HG03066 (cell line): ENCODE measurements around the gene ERCC4.

Experiments
- ATAC-seq: cut with Tn5 transposase; IDR thresholded peaks from one replicate; pipeline ENCODE4 v1.9.1; 2021; ENCODE audit warnings: low read depth; ENCODE audit not compliant: unreplicated experiment

ERCC4 gene

GRCh38 chr16:13909872-13910303 is 10.1 kb upstream of the ERCC4 start:
- no peak for ATAC-seq

- no peak for ATAC-seq
Observed at GRCh38 chr16:13911306-13911705, 8.6 kb upstream of the ERCC4 start.

- ATAC-seq, result no peak
Observed at GRCh38 chr16:13911871-13912270, 8.1 kb upstream of the ERCC4 start.

- ATAC-seq, result no peak
Observed at GRCh38 chr16:13912891-13913290, 7.1 kb upstream of the ERCC4 start.

GRCh38 chr16:13913374-13914292 is 6.3 kb upstream of the ERCC4 start:
- ATAC-seq, result no peak

- no peak for ATAC-seq
Observed at GRCh38 chr16:13915033-13915635, 4.8 kb upstream of the ERCC4 start.

GRCh38 chr16:13919330-13919682 is 648 bp upstream of the ERCC4 start:
- no peak for ATAC-seq

- peak; percentile 1 for ATAC-seq
Observed at GRCh38 chr16:13920510-13920818, 510 bp downstream of the ERCC4 start.

GRCh38 chr16:13921328-13921727 is 1.4 kb downstream of the ERCC4 start:
- no peak for ATAC-seq

GRCh38 chr16:13923703-13924298 is 3.8 kb downstream of the ERCC4 start:
- ATAC-seq, result no peak

- ATAC-seq, result no peak
Observed at GRCh38 chr16:13926464-13926863, 6.5 kb downstream of the ERCC4 start.

GRCh38 chr16:13926891-13927290 is 6.9 kb downstream of the ERCC4 start:
- ATAC-seq, result no peak

GRCh38 chr16:13928646-13929045 is 8.7 kb downstream of the ERCC4 start:
- ATAC-seq, result no peak

GRCh38 chr16:13931845-13932244 is 11.9 kb downstream of the ERCC4 start:
- no peak for ATAC-seq

- no peak for ATAC-seq
Observed at GRCh38 chr16:13935408-13935807, 15.5 kb downstream of the ERCC4 start.

GRCh38 chr16:13936155-13936554 is 16.2 kb downstream of the ERCC4 start:
- no peak for ATAC-seq

GRCh38 chr16:13936596-13937081 is 16.7 kb downstream of the ERCC4 start:
- no peak for ATAC-seq

- ATAC-seq, result no peak
Observed at GRCh38 chr16:13937411-13937810, 17.5 kb downstream of the ERCC4 start.

GRCh38 chr16:13938480-13938879 is 18.5 kb downstream of the ERCC4 start:
- ATAC-seq, result no peak

- no peak for ATAC-seq
Observed at GRCh38 chr16:13939821-13940220, 19.9 kb downstream of the ERCC4 start.

- ATAC-seq, result no peak
Observed at GRCh38 chr16:13940397-13940933, 20.5 kb downstream of the ERCC4 start.
